ENCODE results near the gene SBF2. TPM values are rescaled to one million over a fixed set of nuclear protein-coding genes. Genes with fewer than 3 reads are reported as not detected.

SBF2 gene
- total and polyA plus RNA-seq, 2 donors (not counting 3 experiments of a cell fraction or from before 2014, with no cell fraction given), result 15.4 to 42.4 TPM

- CTCF ChIA-PET, result no interaction called here
- Histone ChIP-seq H3K36me3 (ENCODE audit: control insufficient read depth in 2 of 2, extremely low read depth in 1 of 2, insufficient read depth in 2 of 2, low read length in 2 of 2) (no peaks in the 10 kb centered on the region), H3K79me2 (ENCODE audit: control insufficient read depth, insufficient read depth, low read length) (peaks cover 2% of the 10 kb centered on the region), H3K27ac (ENCODE audit: insufficient read depth, low read depth, low read length) (no peak overlapping the region), H3K27me3 (ENCODE audit: control insufficient read depth in 2 of 2, insufficient read depth in 2 of 2, low read length in 2 of 2) (no peaks in the 10 kb centered on the region), H3K9ac (replicated peaks; ENCODE audit: extremely low read depth, insufficient read depth, low read length) (no peak overlapping the region), H3K4me2 (ENCODE audit: insufficient read depth, low read length) (no peak overlapping the region), H3K9me1 (replicated peaks; ENCODE audit: control insufficient read depth, extremely low read depth, insufficient read depth, low read length) (no peaks in the 10 kb centered on the region), H3K4me1 (ENCODE audit: control insufficient read depth, extremely low read depth, insufficient read depth, low read length) (peaks cover 7% of the 10 kb centered on the region), H4K20me1 (replicated peaks; ENCODE audit: control insufficient read depth, extremely low read depth, insufficient read depth, low read length) (no peaks in the 10 kb centered on the region), H3K9me3 (replicated peaks; ENCODE audit: control insufficient read depth, insufficient read depth, low read length) (peaks cover 3% of the 10 kb centered on the region), H3K4me3 (replicated peaks in 1 of 3; ENCODE audit: insufficient read depth in 1 of 3, low read depth in 1 of 3, low read length in 3 of 3) (no peak overlapping the region), H2AFZ (ENCODE audit: low read depth, low read length) (no peak overlapping the region)
- intact Hi-C loops (cut with micrococcal nuclease), result no loop called here
- BruUV-seq (replicated peaks), result no TSS peak
- DNase-seq (ENCODE audit: low read depth, low spot score) (no peak), FAIRE-seq (no peak)
- dilution Hi-C loops (cut with MboI; ENCODE audit: extremely low pct_ligation_motif_present, low sequenced_read_pairs), result no loop called here
- POLR2A ChIA-PET, result no interaction called here
- no peak for TF ChIP-seq CTCF (IDR thresholded peaks at IDR 0.05; ENCODE audit: extremely low read depth in 1 of 2, insufficient read depth in 1 of 2, low read depth in 1 of 2, low read length in 2 of 2)
- no peak for TF ChIP-seq MYC (IDR thresholded peaks at IDR 0.05; ENCODE audit: low read depth, low read length)
- no peak for TF ChIP-seq JUN (IDR thresholded peaks at IDR 0.05; ENCODE audit: borderline replicate concordance, insufficient read depth, insufficient read length, low read depth)
Measured at GRCh38 chr11:10042699-10043098, 251.3 kb downstream of the SBF2 start.

- intact Hi-C loops (cut with micrococcal nuclease), result no loop called here
Measured at GRCh38 chr11:10041748-10042446, 252.1 kb downstream of the SBF2 start.

More at GRCh38 chr11:10041748-10042446, 252.1 kb downstream of the SBF2 start:
- no peaks in the 10 kb centered on the region for H3K79me2 ChIP-seq (ENCODE audit: control insufficient read depth, insufficient read depth, low read length)
- no peak overlapping the region for H3K4me3 ChIP-seq (replicated peaks in 1 of 3; ENCODE audit: insufficient read depth in 1 of 3, low read depth in 1 of 3, low read length in 3 of 3)
- peaks cover 3% of the 10 kb centered on the region for H3K9me3 ChIP-seq (replicated peaks; ENCODE audit: control insufficient read depth, insufficient read depth, low read length)
- dilution Hi-C loops (cut with MboI; ENCODE audit: extremely low pct_ligation_motif_present, low sequenced_read_pairs), result no loop called here
- no peaks in the 10 kb centered on the region for H4K20me1 ChIP-seq (replicated peaks; ENCODE audit: control insufficient read depth, extremely low read depth, insufficient read depth, low read length)
- H3K4me1 ChIP-seq (ENCODE audit: control insufficient read depth, extremely low read depth, insufficient read depth, low read length), result peaks cover 7% of the 10 kb centered on the region
- no peak for FAIRE-seq
- H3K9me1 ChIP-seq (replicated peaks; ENCODE audit: control insufficient read depth, extremely low read depth, insufficient read depth, low read length), result no peaks in the 10 kb centered on the region
- CTCF ChIA-PET, result no interaction called here
- no peak for DNase-seq (ENCODE audit: low read depth, low spot score)
- POLR2A ChIA-PET, result no interaction called here
- no peak overlapping the region for H3K27ac ChIP-seq (ENCODE audit: insufficient read depth, low read depth, low read length)
- H3K36me3 ChIP-seq (ENCODE audit: control insufficient read depth in 2 of 2, extremely low read depth in 1 of 2, insufficient read depth in 2 of 2, low read length in 2 of 2), result no peaks in the 10 kb centered on the region
- no TSS peak for BruUV-seq (replicated peaks)
- H3K9ac ChIP-seq (replicated peaks; ENCODE audit: extremely low read depth, insufficient read depth, low read length), result no peak overlapping the region
- TF ChIP-seq FOS (IDR thresholded peaks at IDR 0.05; ENCODE audit: borderline replicate concordance, insufficient read depth, low read length) (no peak), MYC (IDR thresholded peaks at IDR 0.05; ENCODE audit: low read depth, low read length) (no peak), EZH2 (IDR thresholded peaks at IDR 0.05; ENCODE audit: borderline replicate concordance, low read depth, low read length, severe bottlenecking) (no peak), CTCF (IDR thresholded peaks at IDR 0.05; ENCODE audit: extremely low read depth in 1 of 2, insufficient read depth in 1 of 2, low read depth in 1 of 2, low read length in 2 of 2) (no peak), POLR2AphosphoS5 (IDR thresholded peaks at IDR 0.05; ENCODE audit: insufficient read depth, low read depth, low read length) (no peak), POLR2A (IDR thresholded peaks at IDR 0.05; ENCODE audit: low read depth, low read length) (no peak), GATA2 (IDR thresholded peaks at IDR 0.05; ENCODE audit: insufficient read depth, insufficient read length, low read depth, low read length) (no peak), JUN (IDR thresholded peaks at IDR 0.05; ENCODE audit: borderline replicate concordance, insufficient read depth, insufficient read length, low read depth) (no peak), MAX (IDR thresholded peaks at IDR 0.05; ENCODE audit: insufficient read depth, insufficient read length) (no peak)
- H3K27me3 ChIP-seq (ENCODE audit: control insufficient read depth in 2 of 2, insufficient read depth in 2 of 2, low read length in 2 of 2), result no peaks in the 10 kb centered on the region
- no peak overlapping the region for H2AFZ ChIP-seq (ENCODE audit: low read depth, low read length)
- no peak overlapping the region for H3K4me2 ChIP-seq (ENCODE audit: insufficient read depth, low read length)
